Aorta (tissue), 5 donors: ENCODE data around the gene FAM120A. TPM values are rescaled to one million over a fixed set of nuclear protein-coding genes. Genes with fewer than 3 reads are reported as not detected.

Experiments
- ATAC-seq: fragments of 200-7000 bp; cut with Tn5 transposase; one replicate; pipeline ENCODE4 v1.9.1; 2022; ENCODE audit warnings: moderate library complexity; ENCODE audit not compliant: low FRiP score
- DNase-seq, 2 donors: peaks; one replicate each; pipeline ENCODE4 v3.0.0-alpha.2; 2020
- H3K27ac ChIP-seq, 2 donors: one replicate each; pipeline ENCODE4 v1.5.1; 2013; ENCODE audit warnings: low read length in 2 of 2, mild to moderate bottlenecking in 2 of 2, moderate library complexity in 2 of 2, control low read depth in 1 of 2, inconsistent platforms in 1 of 2, low read depth in 1 of 2
- H3K27me3 ChIP-seq, 2 donors: one replicate each; pipeline ENCODE4 v1.6.1; 2013; ENCODE audit warnings: control low read depth in 1 of 2, low read length in 1 of 2, mild to moderate bottlenecking in 1 of 2, moderate library complexity in 1 of 2; ENCODE audit not compliant: insufficient read depth in 2 of 2, control insufficient read depth in 1 of 2
- H3K36me3 ChIP-seq, 2 donors: one replicate each; pipeline ENCODE4 v1.6.1; 2013; ENCODE audit warnings: control low read depth in 1 of 2, low read length in 1 of 2, mild to moderate bottlenecking in 1 of 2; ENCODE audit not compliant: insufficient read depth in 2 of 2, control insufficient read depth in 1 of 2
- H3K4me1 ChIP-seq, 2 donors: one replicate each; pipeline ENCODE4 v1.6.1; 2013; ENCODE audit warnings: low read length in 2 of 2, control low read depth in 1 of 2, mild to moderate bottlenecking in 1 of 2, moderate library complexity in 1 of 2; ENCODE audit not compliant: insufficient read depth in 2 of 2, control insufficient read depth in 1 of 2
- H3K4me3 ChIP-seq, 2 donors: one replicate each; pipeline ENCODE4 v1.5.1; 2013; ENCODE audit warnings: low read length in 2 of 2, control low read depth in 1 of 2, mild to moderate bottlenecking in 1 of 2
- H3K9me3 ChIP-seq: one replicate; pipeline ENCODE4 v1.6.1; 2013; ENCODE audit warnings: mild to moderate bottlenecking, low read length; ENCODE audit not compliant: control insufficient read depth
- WGBS, 2 donors: extraction: QIAGEN DNeasy Blood & Tissue Kit; methylation state at CpG; one replicate each; pipeline ENCODE4 v1.1.7; 2013; 5-methylcytosine and 5-hydroxymethylcytosine counted together
- intact Hi-C, 2 donors: fragments of 100-400 bp; cut with DNase I; formaldehyde crosslinking; loops; one replicate each; pipeline versions ENCODE4 v1.14.2 to v1.15.0; 2022
- polyA plus RNA-seq, 2 donors: library from polyadenylated mRNA; stranded (reverse); fragments of 200-250 nt; gene quantifications; one replicate each; pipeline ENCODE4 v1.2.3, GENCODE V29; 2013
- total RNA-seq, 2 donors: library from RNA; stranded (reverse); fragmentation: NEBNext Ultra II Directional; extraction: Animal tissue kit (Norgen Biotek cat#: 25700); gene quantifications; one replicate each; pipeline ENCODE4 v1.2.1, GENCODE V29; 2021
- donor health status: healthy with polysubstance abuse.
- donor health status: Bipolar disorder and iron deficiency.
- donor health status: DM: no; HTN: no; CAD: no.
- donor health status: DM: no; HTN: no; CAD: no.
- donor health status: DM: yes; HTN: yes; CAD: no.

FAM120A gene
- total and polyA plus RNA-seq, 4 donors = 30.7 to 88.6 (median 61.3) TPM

DNA sequence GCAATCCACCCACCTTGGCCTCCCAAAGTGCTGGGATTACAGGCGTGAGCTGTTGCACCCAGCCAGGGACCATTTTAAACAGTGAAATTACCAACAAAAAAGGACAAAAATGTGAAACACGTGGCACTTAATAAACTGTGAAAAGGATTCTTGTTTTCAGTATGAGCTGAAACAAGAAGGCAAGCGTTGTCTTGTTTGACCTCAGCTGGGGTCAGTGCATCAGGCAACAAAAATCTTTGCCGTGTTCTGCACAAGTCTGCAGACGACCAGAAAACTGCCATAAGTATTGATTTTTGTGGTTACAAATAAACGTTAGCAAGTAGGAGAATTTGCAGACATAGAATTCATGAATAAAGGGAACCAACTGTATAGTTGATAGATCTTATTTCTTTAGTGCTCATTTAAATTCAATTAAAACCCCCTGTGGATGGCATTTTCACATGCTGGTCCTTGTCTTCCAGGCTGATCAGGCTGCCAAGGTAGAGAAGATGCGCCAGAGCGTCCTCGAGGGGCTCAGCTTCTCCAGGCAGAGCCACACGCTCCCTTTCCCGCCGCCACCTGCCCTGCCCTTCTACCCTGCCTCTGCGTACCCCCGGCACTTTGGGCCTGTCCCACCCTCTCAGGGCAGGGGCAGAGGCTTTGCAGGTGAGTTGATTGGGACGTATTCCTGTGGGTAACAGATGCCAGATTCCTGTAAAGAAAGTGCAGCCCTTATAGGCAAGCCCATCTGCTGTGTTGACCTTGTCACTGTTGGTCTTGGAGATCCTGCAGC, 106.1 kb downstream of the FAM120A start:
- Histone ChIP-seq H3K9me3 (no peaks in the 10 kb centered on the region), H3K4me1 (no peaks in the 10 kb centered on the region), H3K27me3 (no peaks in the 10 kb centered on the region), H3K27ac (no peak overlapping the region), H3K4me3 (no peak overlapping the region), H3K36me3 (peaks cover 4 to 14% of the 10 kb centered on the region in 2 donors)
- intact Hi-C loops = no loop called here
- DNase-seq (no peak), ATAC-seq (no peak)
- 87 to 91% methylated on average over 15 of the region's 15 CpGs for WGBS, 2 donors

DNA sequence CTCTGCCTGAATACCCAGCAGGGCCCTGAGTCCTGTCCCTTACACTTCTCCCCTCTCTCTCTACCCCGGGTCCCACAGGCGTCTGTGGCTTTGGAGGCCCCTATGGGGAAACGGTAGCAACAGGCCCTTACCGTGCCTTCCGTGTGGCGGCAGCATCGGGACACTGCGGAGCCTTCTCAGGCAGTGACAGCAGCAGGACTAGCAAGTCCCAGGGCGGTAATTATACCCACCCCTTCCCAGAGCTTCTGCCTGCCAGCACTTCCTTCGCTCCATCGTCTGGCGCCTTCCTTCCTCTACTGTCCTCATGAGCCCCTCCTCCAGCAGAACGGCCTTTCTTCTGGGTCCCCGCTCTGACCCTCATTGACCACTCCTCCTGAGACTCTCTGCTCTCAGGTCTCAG, 107.0 kb downstream of the FAM120A start:
- WGBS, 2 donors = 86 to 87% methylated on average over 14 of the region's 14 CpGs
- intact Hi-C loops = no loop called here
- Histone ChIP-seq H3K4me1 (no peaks in the 10 kb centered on the region), H3K27me3 (no peaks in the 10 kb centered on the region), H3K36me3 (peaks cover 8 to 14% of the 10 kb centered on the region in 2 donors), H3K27ac (no peak overlapping the region), H3K9me3 (no peaks in the 10 kb centered on the region), H3K4me3 (no peak overlapping the region)
- DNase-seq (no peak), ATAC-seq (no peak)

DNA sequence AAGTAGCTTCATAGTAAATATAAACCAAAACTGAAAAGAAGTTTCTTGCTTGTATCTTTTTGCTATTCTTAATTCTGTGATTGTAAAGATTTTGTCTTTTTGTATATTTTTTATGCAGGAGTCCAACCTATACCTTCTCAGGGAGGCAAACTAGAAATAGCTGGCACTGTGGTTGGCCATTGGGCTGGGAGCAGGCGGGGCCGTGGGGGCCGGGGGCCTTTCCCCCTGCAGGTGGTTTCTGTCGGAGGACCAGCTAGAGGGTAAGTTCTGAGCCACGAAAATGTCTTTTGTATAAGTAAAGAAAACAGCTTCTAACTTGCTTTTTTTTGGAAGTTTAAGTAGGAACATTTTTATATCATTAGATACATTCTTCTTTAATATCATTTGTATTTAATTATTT, 109.5 kb downstream of the FAM120A start:
- H3K27me3 ChIP-seq = no peaks in the 10 kb centered on the region
- intact Hi-C loops = loop anchor here (10.0 kb wide), 1 partner anchor 396 kb away; no protein-coding TSS in a partner anchor
- H3K4me3 ChIP-seq = no peak overlapping the region
- H3K4me1 ChIP-seq = no peaks in the 10 kb centered on the region
- no peak overlapping the region for H3K27ac ChIP-seq
- WGBS, 2 donors = 86 to 87% methylated on average over 5 of the region's 5 CpGs
- no peak for DNase-seq
- H3K36me3 ChIP-seq = peaks cover 8 to 17% of the 10 kb centered on the region in 2 donors
- no peaks in the 10 kb centered on the region for H3K9me3 ChIP-seq
- ATAC-seq = no peak

DNA sequence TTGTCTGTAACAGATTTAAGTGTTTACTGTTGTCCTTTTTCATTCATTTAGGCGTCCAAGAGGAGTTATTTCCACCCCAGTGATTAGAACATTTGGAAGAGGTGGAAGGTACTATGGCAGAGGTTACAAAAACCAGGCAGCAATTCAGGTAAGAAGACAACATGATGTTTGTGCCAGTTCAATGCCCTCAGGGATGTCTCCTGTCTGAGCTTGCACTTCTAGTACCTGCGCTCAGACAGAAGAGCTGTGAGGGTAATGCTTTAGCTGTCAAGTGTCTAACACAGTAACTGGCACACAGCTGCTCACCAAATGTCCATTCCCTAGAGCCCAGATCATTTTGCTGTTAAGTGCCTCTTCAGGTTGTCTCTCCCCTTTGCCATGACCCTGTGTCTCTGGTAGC, 110.7 kb downstream of the FAM120A start:
- H3K27me3 ChIP-seq = no peaks in the 10 kb centered on the region
- 94 to 98% methylated on average over 2 of the region's 2 CpGs for WGBS, 2 donors
- H3K9me3 ChIP-seq = no peaks in the 10 kb centered on the region
- no peaks in the 10 kb centered on the region for H3K4me1 ChIP-seq
- DNase-seq = no peak
- ATAC-seq = no peak
- intact Hi-C loops = loop anchor here (10.0 kb wide), 1 partner anchor 397 kb away; no protein-coding TSS in a partner anchor
- no peak overlapping the region for H3K4me3 ChIP-seq
- H3K36me3 ChIP-seq = peaks cover 4 to 17% of the 10 kb centered on the region in 2 donors
- H3K27ac ChIP-seq = no peak overlapping the region

DNA sequence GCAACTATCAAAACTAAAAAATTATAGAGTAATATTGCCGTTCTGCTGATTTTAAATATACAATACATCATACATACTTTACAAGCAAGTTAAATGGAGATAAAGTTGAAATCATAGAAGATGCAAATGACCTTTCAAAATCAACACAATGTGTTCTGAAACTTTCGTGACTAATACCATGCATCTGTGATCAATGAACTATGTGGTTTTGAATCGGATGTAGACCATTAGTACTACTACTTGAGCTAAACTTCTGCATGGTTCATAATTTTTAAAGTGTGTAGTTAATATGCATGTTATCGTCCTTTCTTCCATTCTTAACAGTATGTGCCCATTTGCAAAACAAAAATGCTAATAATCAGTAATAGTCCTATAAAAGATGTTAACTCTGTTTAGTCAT, 113.6 kb downstream of the FAM120A start:
- intact Hi-C loops = loop anchor here (5.0 to 10.0 kb wide), 2 partner anchors 113 to 400 kb away; partner anchors contain the start of genes FAM120A (in 1 of the 2) and FAM120AOS (in 1 of the 2)
- ATAC-seq (no peak), DNase-seq (no peak)
- 86 to 87% methylated on average over 4 of the region's 4 CpGs for WGBS, 2 donors
- Histone ChIP-seq H3K4me3 (no peak overlapping the region), H3K27ac (no peak overlapping the region), H3K4me1 (no peaks in the 10 kb centered on the region), H3K27me3 (no peaks in the 10 kb centered on the region), H3K36me3 (peaks cover 4 to 6% of the 10 kb centered on the region in 2 donors), H3K9me3 (no peaks in the 10 kb centered on the region)

DNA sequence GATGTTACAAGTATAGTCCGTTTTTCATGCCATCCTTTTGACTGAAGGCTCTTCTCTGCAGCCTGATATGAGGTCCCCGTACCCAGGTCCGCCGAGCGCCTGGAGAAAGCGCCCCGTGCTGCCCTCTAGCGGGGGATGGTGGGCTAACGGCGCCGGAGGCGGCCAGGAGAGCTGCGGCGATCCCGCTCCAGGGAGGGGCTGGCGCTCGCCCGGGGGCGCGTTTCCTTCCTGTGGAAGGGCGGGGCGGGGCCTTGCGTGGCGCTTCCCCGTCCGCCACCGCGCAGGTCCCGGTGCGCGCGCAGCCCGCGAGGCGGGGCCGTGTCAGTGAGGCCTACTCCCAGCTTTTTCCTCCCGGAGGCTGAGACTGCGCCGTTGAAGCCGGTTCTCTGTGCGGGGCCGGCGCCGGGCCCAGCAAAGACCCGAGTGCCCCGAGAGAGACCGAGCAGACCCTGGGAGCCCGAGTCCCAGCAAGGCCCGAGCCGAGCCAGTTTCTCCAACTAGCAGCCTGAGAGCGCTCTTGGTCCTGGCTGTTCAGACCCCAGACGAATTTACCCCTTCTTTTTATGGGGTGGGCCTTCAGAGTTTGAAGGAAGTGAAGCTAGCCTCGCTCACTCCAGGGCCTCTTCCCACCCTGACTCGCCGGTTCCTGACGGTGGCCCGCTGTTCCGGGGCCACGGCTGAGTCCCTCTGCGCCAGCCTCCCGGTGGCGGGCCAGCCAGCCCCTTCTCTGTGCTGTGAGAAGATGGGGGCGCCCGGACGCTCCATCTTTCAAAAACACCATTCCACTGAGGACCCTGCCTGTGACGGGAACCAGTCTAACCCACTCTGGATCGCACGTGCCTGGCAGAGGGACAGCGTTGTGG, 115.2 kb downstream of the FAM120A start:
- Histone ChIP-seq H3K36me3 (peaks cover 4 to 6% of the 10 kb centered on the region in 2 donors), H3K27me3 (no peaks in the 10 kb centered on the region), H3K4me3 (peak overlapping the region; percentile 37 to 56), H3K9me3 (no peaks in the 10 kb centered on the region), H3K27ac (peak overlapping the region; percentile 64 to 83), H3K4me1 (no peaks in the 10 kb centered on the region)
- 1% methylated on average over 65 to 69 of the region's 69 CpGs for WGBS, 2 donors
- DNase-seq (peak; percentile 99 to 100), ATAC-seq (peak; percentile 100)
- intact Hi-C loops = loop anchor here (1.0 to 10.0 kb wide), 3 partner anchors 114 to 402 kb away; partner anchors contain the start of genes FAM120A (in 1 of the 2) and FAM120AOS (in 1 of the 2)

DNA sequence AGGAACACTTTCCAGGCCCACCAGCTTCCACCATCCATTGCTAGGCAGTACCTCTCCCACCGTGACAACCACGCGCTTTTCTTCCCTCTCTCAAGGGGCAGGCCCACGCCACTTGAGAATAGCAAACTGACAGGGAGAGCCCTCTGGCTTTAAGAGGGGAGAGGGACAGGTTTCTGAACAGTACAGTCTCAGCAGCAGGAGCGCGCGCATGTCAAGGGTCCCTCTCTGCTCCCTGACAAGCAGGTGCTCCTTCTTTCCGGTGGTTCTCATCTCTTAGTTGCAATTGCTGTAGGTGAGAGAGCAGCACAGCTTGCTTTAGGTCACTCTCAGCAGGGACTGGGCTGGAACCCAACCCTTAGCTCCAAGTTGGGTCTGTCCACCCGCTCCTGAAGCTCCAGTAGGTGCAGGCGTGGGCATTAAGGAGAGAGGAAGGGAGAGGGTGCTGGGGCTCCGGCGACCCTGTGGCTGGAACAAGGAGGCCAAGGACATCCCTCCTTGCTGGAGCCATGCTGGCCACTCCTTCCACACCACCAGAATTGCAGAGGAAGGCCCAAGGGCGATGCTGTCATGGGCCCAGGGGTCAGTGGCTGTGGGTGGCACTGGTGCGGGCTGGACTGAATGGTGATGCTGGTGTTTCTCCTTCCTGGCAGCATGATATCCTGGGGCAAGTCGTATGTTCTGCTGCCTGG, 115.9 kb downstream of the FAM120A start:
- peak overlapping the region; percentile 64 to 83 for H3K27ac ChIP-seq
- 53 to 54% methylated on average over 15 of the region's 15 CpGs for WGBS, 2 donors
- no peak for DNase-seq
- peak overlapping the region; percentile 37 to 56 for H3K4me3 ChIP-seq
- H3K4me1 ChIP-seq = no peaks in the 10 kb centered on the region
- peaks cover 3 to 4% of the 10 kb centered on the region in 2 donors for H3K36me3 ChIP-seq
- intact Hi-C loops = loop anchor here (5.0 to 10.0 kb wide), 2 partner anchors 115 to 403 kb away; partner anchors contain the start of genes FAM120A (in 1 of the 2) and FAM120AOS (in 1 of the 2)
- no peaks in the 10 kb centered on the region for H3K27me3 ChIP-seq
- H3K9me3 ChIP-seq = no peaks in the 10 kb centered on the region
- no peak for ATAC-seq

DNA sequence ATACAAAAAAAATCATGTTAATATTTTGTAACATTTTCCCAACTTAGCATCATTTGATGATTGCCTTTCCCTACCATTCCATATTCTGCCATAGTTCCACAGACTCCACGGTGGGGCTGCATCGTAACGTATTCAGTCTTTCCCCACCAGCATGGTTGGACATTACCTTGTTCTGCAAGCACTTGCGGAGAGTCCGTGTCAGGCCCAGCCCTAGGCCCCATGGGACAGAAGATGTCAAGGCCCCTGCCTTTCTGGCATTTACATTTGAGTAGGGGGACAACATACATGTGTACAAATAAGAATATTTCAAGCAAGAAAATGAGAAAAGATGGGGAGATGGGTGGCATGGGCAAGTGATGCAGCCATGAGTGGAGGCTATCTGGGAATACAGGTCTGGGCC, 116.7 kb downstream of the FAM120A start:
- ATAC-seq (no peak), DNase-seq (no peak)
- H3K9me3 ChIP-seq = no peaks in the 10 kb centered on the region
- no peak overlapping the region for H3K4me3 ChIP-seq
- intact Hi-C loops = loop anchor here (5.0 to 10.0 kb wide), 2 partner anchors 116 to 403 kb away; partner anchors contain the start of genes FAM120A (in 1 of the 2) and FAM120AOS (in 1 of the 2)
- H3K27me3 ChIP-seq = no peaks in the 10 kb centered on the region
- no peaks in the 10 kb centered on the region for H3K4me1 ChIP-seq
- 92 to 94% methylated on average over 5 of the region's 5 CpGs for WGBS, 2 donors
- peaks cover 2 to 3% of the 10 kb centered on the region in 2 donors for H3K36me3 ChIP-seq
- H3K27ac ChIP-seq = no peak overlapping the region
